ENCODE results near the gene AGAP1.

AGAP1 gene

GRCh38 chr2:235928751-235929370 lies 435.0 kb downstream of the AGAP1 start:
- Histone ChIP-seq H3K9me3 (ENCODE audit: control insufficient read depth, low read length) (no peaks in the 10 kb centered on the region), H3K4me1 (ENCODE audit: control insufficient read depth, insufficient read depth, low read length) (peaks cover 5% of the 10 kb centered on the region), H3K9ac (ENCODE audit: low read length) (no peak overlapping the region), H3K4me3 (ENCODE audit: low read length) (no peak overlapping the region), H3K27me3 (ENCODE audit: control insufficient read depth, insufficient read depth, low read length) (no peaks in the 10 kb centered on the region), H3K36me3 (ENCODE audit: control insufficient read depth, insufficient read depth, low read length) (no peaks in the 10 kb centered on the region)

- Histone ChIP-seq H3K36me3 (ENCODE audit: control insufficient read depth, insufficient read depth, low read length) (peaks cover 3% of the 10 kb centered on the region), H3K27me3 (ENCODE audit: control insufficient read depth, insufficient read depth, low read length) (no peaks in the 10 kb centered on the region), H3K9me3 (ENCODE audit: control insufficient read depth, low read length) (no peaks in the 10 kb centered on the region), H3K9ac (ENCODE audit: low read length) (no peak overlapping the region), H3K4me3 (ENCODE audit: low read length) (no peak overlapping the region), H3K4me1 (ENCODE audit: control insufficient read depth, insufficient read depth, low read length) (no peaks in the 10 kb centered on the region)
Measured at GRCh38 chr2:235930701-235931100, 436.9 kb downstream of the AGAP1 start.

DNA sequence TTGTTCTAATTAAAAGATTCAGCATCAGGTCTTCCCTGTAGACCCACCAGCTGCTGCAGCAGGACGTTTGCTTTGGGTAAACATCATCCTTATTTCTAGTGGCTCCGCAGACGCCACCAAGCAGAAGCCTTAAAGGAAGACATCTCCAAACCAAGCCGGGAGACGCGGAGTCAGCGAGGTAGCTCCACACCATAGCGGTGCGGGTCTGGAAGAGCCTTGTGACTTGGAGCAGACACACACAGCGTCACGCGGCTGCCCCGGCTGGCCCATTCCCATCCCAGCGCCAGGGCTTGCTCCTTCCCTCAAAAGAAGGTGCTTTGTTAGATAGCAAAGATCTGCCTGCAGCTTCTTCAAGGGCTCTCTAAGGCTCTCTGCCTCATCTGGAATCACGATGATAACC lies 437.8 kb downstream of the AGAP1 start:
- H3K36me3 ChIP-seq (ENCODE audit: control insufficient read depth, insufficient read depth, low read length), result peaks cover 6% of the 10 kb centered on the region

DNA sequence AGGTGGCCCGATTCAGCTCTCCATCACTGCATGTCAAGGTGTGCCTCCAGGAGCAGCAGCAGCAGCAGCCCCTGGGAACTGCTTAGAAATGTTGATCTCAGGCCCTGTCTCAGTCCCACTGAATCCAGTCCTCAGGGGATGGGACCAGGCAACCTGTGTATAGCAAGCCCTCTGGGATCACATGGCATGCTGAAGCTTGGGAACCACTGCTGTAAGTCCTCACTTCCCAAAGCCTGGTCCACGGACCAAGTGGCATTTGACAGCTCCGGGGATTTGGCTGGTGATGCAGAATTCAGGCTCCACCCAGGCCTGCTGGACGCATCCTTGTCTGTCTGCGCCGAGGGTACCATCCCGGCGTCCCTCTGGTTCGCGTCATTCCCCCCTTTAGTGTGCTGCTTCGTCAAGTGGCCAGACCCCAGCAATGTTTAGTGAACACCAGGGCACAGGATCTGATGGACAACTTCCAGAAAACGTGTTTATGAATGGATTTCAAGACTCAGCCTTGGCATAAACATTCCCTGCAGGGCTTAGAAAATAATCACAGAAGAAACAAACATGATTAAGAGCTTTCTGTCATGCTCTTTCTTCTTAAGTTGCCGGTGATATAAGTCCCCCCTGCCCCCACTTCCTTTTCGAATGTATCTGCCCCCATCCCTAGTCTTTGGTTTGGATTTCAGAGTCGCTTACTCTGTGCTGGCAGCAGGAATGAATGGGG lies 440.4 kb downstream of the AGAP1 start:
- H3K4me3 ChIP-seq (ENCODE audit: low read length), result no peak overlapping the region

More for the DNA sequence above, 437.8 kb downstream of the AGAP1 start:
- no peak overlapping the region for H3K9ac ChIP-seq (ENCODE audit: low read length)
- H3K4me1 ChIP-seq (ENCODE audit: control insufficient read depth, insufficient read depth, low read length), result no peaks in the 10 kb centered on the region
- H3K9me3 ChIP-seq (ENCODE audit: control insufficient read depth, low read length), result no peaks in the 10 kb centered on the region
- no peak overlapping the region for H3K4me3 ChIP-seq (ENCODE audit: low read length)
- no peaks in the 10 kb centered on the region for H3K27me3 ChIP-seq (ENCODE audit: control insufficient read depth, insufficient read depth, low read length)

GRCh38 chr2:235934774-235935484 lies 441.1 kb downstream of the AGAP1 start:
- Histone ChIP-seq H3K36me3 (ENCODE audit: control insufficient read depth, insufficient read depth, low read length) (peaks cover 6% of the 10 kb centered on the region), H3K9me3 (ENCODE audit: control insufficient read depth, low read length) (no peaks in the 10 kb centered on the region), H3K4me1 (ENCODE audit: control insufficient read depth, insufficient read depth, low read length) (no peaks in the 10 kb centered on the region), H3K4me3 (ENCODE audit: low read length) (no peak overlapping the region), H3K27me3 (ENCODE audit: control insufficient read depth, insufficient read depth, low read length) (no peaks in the 10 kb centered on the region), H3K9ac (ENCODE audit: low read length) (no peak overlapping the region)

More for the DNA sequence above, 440.4 kb downstream of the AGAP1 start:
- H3K9ac ChIP-seq (ENCODE audit: low read length), result no peak overlapping the region
- H3K36me3 ChIP-seq (ENCODE audit: control insufficient read depth, insufficient read depth, low read length), result peaks cover 6% of the 10 kb centered on the region
- no peaks in the 10 kb centered on the region for H3K27me3 ChIP-seq (ENCODE audit: control insufficient read depth, insufficient read depth, low read length)
- no peaks in the 10 kb centered on the region for H3K9me3 ChIP-seq (ENCODE audit: control insufficient read depth, low read length)
- H3K4me1 ChIP-seq (ENCODE audit: control insufficient read depth, insufficient read depth, low read length), result no peaks in the 10 kb centered on the region

DNA sequence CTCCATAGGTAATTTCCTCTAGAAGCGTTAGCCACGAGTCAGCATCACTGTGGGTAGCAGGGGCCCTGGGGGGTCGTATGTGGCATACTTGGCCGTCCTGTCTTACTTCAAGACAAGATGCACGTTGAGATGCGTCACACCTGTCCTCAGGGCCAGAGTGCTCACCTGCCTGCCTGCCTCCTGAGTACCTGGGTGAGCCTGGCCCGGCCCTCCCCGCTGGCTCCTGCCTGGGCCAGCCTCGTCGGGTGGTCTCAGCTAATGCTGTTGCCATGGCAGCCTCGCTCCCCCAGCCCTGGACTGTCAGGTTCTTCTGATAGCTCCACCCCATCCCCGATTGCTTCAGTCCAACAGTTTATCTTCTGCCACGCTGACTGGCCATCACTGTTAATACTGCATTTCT lies 441.9 kb downstream of the AGAP1 start:
- Histone ChIP-seq H3K4me1 (ENCODE audit: control insufficient read depth, insufficient read depth, low read length) (no peaks in the 10 kb centered on the region), H3K36me3 (ENCODE audit: control insufficient read depth, insufficient read depth, low read length) (peaks cover 6% of the 10 kb centered on the region), H3K27me3 (ENCODE audit: control insufficient read depth, insufficient read depth, low read length) (no peaks in the 10 kb centered on the region), H3K4me3 (ENCODE audit: low read length) (no peak overlapping the region), H3K9ac (ENCODE audit: low read length) (no peak overlapping the region), H3K9me3 (ENCODE audit: control insufficient read depth, low read length) (no peaks in the 10 kb centered on the region)

GRCh38 chr2:235936493-235936892 lies 442.6 kb downstream of the AGAP1 start:
- peaks cover 6% of the 10 kb centered on the region for H3K36me3 ChIP-seq (ENCODE audit: control insufficient read depth, insufficient read depth, low read length)
- H3K9me3 ChIP-seq (ENCODE audit: control insufficient read depth, low read length), result no peaks in the 10 kb centered on the region
- H3K9ac ChIP-seq (ENCODE audit: low read length), result no peak overlapping the region
- H3K4me1 ChIP-seq (ENCODE audit: control insufficient read depth, insufficient read depth, low read length), result no peaks in the 10 kb centered on the region
- H3K27me3 ChIP-seq (ENCODE audit: control insufficient read depth, insufficient read depth, low read length), result no peaks in the 10 kb centered on the region
- no peak overlapping the region for H3K4me3 ChIP-seq (ENCODE audit: low read length)

DNA sequence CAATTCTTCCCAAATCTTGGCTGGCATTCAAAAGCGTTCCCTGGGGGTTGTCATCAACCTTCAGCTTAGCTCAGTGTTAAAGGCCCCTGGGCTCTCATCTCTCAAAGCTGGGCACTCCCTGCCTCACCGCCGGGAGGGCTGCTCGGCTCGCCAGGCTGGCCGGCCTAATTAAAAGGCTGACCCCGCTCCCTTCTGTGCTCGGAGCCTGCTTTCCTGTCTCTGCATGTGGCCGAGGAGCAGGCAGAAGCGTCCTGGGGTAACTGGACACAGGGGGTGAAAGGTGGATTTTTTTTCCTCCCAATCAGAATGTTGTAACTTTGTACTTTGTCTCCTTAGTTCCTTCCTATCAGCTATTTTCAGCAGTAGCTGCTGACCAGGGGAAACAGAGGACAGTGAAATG lies 443.2 kb downstream of the AGAP1 start:
- Histone ChIP-seq H3K4me1 (ENCODE audit: control insufficient read depth, insufficient read depth, low read length) (no peaks in the 10 kb centered on the region), H3K9ac (ENCODE audit: low read length) (no peak overlapping the region), H3K4me3 (ENCODE audit: low read length) (no peak overlapping the region), H3K36me3 (ENCODE audit: control insufficient read depth, insufficient read depth, low read length) (peaks cover 6% of the 10 kb centered on the region), H3K9me3 (ENCODE audit: control insufficient read depth, low read length) (no peaks in the 10 kb centered on the region), H3K27me3 (ENCODE audit: control insufficient read depth, insufficient read depth, low read length) (no peaks in the 10 kb centered on the region)

GRCh38 chr2:235937526-235937925 lies 443.7 kb downstream of the AGAP1 start:
- Histone ChIP-seq H3K27me3 (ENCODE audit: control insufficient read depth, insufficient read depth, low read length) (no peaks in the 10 kb centered on the region), H3K36me3 (ENCODE audit: control insufficient read depth, insufficient read depth, low read length) (peaks cover 6% of the 10 kb centered on the region), H3K9me3 (ENCODE audit: control insufficient read depth, low read length) (no peaks in the 10 kb centered on the region), H3K4me3 (ENCODE audit: low read length) (no peak overlapping the region), H3K4me1 (ENCODE audit: control insufficient read depth, insufficient read depth, low read length) (no peaks in the 10 kb centered on the region), H3K9ac (ENCODE audit: low read length) (no peak overlapping the region)

DNA sequence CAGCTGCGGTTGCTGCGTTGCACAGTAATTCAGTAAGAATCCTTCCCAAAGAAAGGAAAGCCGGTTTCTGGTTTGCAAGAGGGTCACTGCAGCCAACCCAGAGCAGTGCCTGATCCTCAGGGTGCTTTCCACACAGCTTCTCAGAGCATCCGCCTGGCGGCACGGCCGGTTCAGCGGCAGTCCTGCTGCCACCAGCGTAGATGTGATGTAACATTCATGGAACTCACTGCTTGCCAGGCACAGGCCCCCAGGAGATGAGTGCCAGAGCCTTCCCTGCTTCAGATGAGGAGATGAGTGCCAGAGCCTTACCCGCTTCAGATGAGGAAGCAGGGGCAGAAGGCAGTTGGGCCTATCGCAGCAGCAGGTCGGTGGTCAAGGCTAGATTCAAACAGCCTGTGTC lies 444.1 kb downstream of the AGAP1 start:
- H3K9me3 ChIP-seq (ENCODE audit: control insufficient read depth, low read length), result no peaks in the 10 kb centered on the region
- H3K27me3 ChIP-seq (ENCODE audit: control insufficient read depth, insufficient read depth, low read length), result no peaks in the 10 kb centered on the region
- H3K9ac ChIP-seq (ENCODE audit: low read length), result no peak overlapping the region
- H3K36me3 ChIP-seq (ENCODE audit: control insufficient read depth, insufficient read depth, low read length), result peaks cover 6% of the 10 kb centered on the region
- H3K4me3 ChIP-seq (ENCODE audit: low read length), result no peak overlapping the region
- no peaks in the 10 kb centered on the region for H3K4me1 ChIP-seq (ENCODE audit: control insufficient read depth, insufficient read depth, low read length)

- no peaks in the 10 kb centered on the region for H3K27me3 ChIP-seq (ENCODE audit: control insufficient read depth, insufficient read depth, low read length)
- H3K36me3 ChIP-seq (ENCODE audit: control insufficient read depth, insufficient read depth, low read length), result peaks cover 6% of the 10 kb centered on the region
- H3K9ac ChIP-seq (ENCODE audit: low read length), result no peak overlapping the region
- H3K4me3 ChIP-seq (ENCODE audit: low read length), result no peak overlapping the region
- H3K9me3 ChIP-seq (ENCODE audit: control insufficient read depth, low read length), result no peaks in the 10 kb centered on the region
- H3K4me1 ChIP-seq (ENCODE audit: control insufficient read depth, insufficient read depth, low read length), result no peaks in the 10 kb centered on the region
Measured at GRCh38 chr2:235938611-235939010, 444.8 kb downstream of the AGAP1 start.

- H3K27me3 ChIP-seq (ENCODE audit: control insufficient read depth, insufficient read depth, low read length), result no peaks in the 10 kb centered on the region
- H3K4me3 ChIP-seq (ENCODE audit: low read length), result no peak overlapping the region
- H3K9ac ChIP-seq (ENCODE audit: low read length), result no peak overlapping the region
- H3K4me1 ChIP-seq (ENCODE audit: control insufficient read depth, insufficient read depth, low read length), result no peaks in the 10 kb centered on the region
- H3K36me3 ChIP-seq (ENCODE audit: control insufficient read depth, insufficient read depth, low read length), result peaks cover 6% of the 10 kb centered on the region
- H3K9me3 ChIP-seq (ENCODE audit: control insufficient read depth, low read length), result no peaks in the 10 kb centered on the region
Measured at GRCh38 chr2:235939471-235939870, 445.6 kb downstream of the AGAP1 start.

All from mucosa of stomach (tissue), 1 donor.